HepG2 (cell line): Measurements from ENCODE around the gene IL1A. TPM values are rescaled to one million over a fixed set of nuclear protein-coding genes. Genes with fewer than 3 reads are reported as not detected.
A peak's percentile ranks its signal among the peaks of the same experiment; 100 is the strongest.

Source experiments
- AGO2 ChIP-seq: fragments of 200-400 bp; formaldehyde crosslinking; optimal IDR thresholded peaks from 2 replicates; pipeline ENCODE3; 2017; ENCODE audit warnings: mild to moderate bottlenecking, low read depth, low read length, moderate library complexity
- CC2D1A ChIP-seq: sonication (generic); formaldehyde crosslinking; IDR thresholded peaks from 2 replicates; pipeline ENCODE4 v1.8.1; 2023; ENCODE audit warnings: mild to moderate bottlenecking, missing genetic modification reagents
- ERF ChIP-seq: IDR thresholded peaks from 2 replicates; pipeline ENCODE4 v1.6.1; 2018; ENCODE audit warnings: missing biosample characterization, missing genetic modification reagents
- KDM2A ChIP-seq: sonication (generic); formaldehyde crosslinking; IDR thresholded peaks from 2 replicates; pipeline ENCODE4 v1.4.0; 2020; ENCODE audit warnings: low read depth, missing genetic modification reagents, borderline replicate concordance
- KDM3A ChIP-seq: IDR thresholded peaks from 2 replicates; pipeline ENCODE4 v1.6.1; 2018; ENCODE audit warnings: low read depth, missing compliant biosample characterization
- KMT2A ChIP-seq: sonication (generic); formaldehyde crosslinking; IDR thresholded peaks from 2 replicates; pipeline ENCODE4 v1.4.0; 2020; ENCODE audit warnings: missing genetic modification reagents
- MAF1 ChIP-seq: sonication (generic); formaldehyde crosslinking; IDR thresholded peaks from 2 replicates; pipeline ENCODE4 v1.5.0; 2020; ENCODE audit warnings: missing genetic modification reagents, borderline replicate concordance
- PAF1 ChIP-seq: IDR thresholded peaks from 2 replicates; pipeline ENCODE4 v1.6.1; 2016; ENCODE audit warnings: missing genetic modification reagents, missing compliant biosample characterization
- RCOR2 ChIP-seq: IDR thresholded peaks from 2 replicates; pipeline ENCODE4 v1.6.1; 2016; ENCODE audit warnings: missing biosample characterization, missing genetic modification reagents
- SALL2 ChIP-seq: sonication (generic); formaldehyde crosslinking; IDR thresholded peaks from 2 replicates; pipeline ENCODE4 v1.8.1; 2023; ENCODE audit warnings: mild to moderate bottlenecking, missing genetic modification reagents, inconsistent platforms
- SIN3A ChIP-seq: IDR thresholded peaks from 2 replicates; pipeline ENCODE4 v1.6.1; 2011; ENCODE audit warnings: low read depth, mild to moderate bottlenecking, control low read depth, low read length, borderline replicate concordance
- SOX6 ChIP-seq, 2 experiments: fragments of 450-650 bp in 1 of 2; sonication (generic) in 1 of 2; formaldehyde crosslinking in 1 of 2; IDR thresholded peaks; 2 replicates each; pipeline versions ENCODE4 v1.4.0 to v1.6.1; 2017 to 2020; ENCODE audit warnings: antibody characterized with exemption in 1 of 2, mild to moderate bottlenecking in 1 of 2, missing genetic modification reagents in 1 of 2
- ZBTB7B ChIP-seq: sonication (generic); formaldehyde crosslinking; IDR thresholded peaks from 2 replicates; pipeline ENCODE4 v1.4.0; 2020; ENCODE audit warnings: missing genetic modification reagents
- ZNF558 ChIP-seq: sonication (generic); formaldehyde crosslinking; IDR thresholded peaks from 2 replicates; pipeline ENCODE4 v1.9.0; 2022; ENCODE audit warnings: mild to moderate bottlenecking, missing genetic modification reagents, borderline replicate concordance
- ZNF768 ChIP-seq: sonication (generic); formaldehyde crosslinking; IDR thresholded peaks from 2 replicates; pipeline ENCODE4 v1.4.0; 2020; ENCODE audit warnings: missing genetic modification reagents
- polyA plus RNA-seq, 8 experiments: library from polyadenylated mRNA; depleted of rRNA in 3 of 8; stranded (reverse) in 7 of 8; unstranded in 1 of 8; fragments of >200 nt; fragmentation: Illumina TruSeq in 4 of 8; extraction: Trizol in 4 of 8; gene quantifications; 2 replicates each; pipeline versions ENCODE4 v1.2.1 to v1.2.3, GENCODE V29; 2011 to 2016; ENCODE audit warnings: low read depth in 4 of 8, missing spikeins in 1 of 8, mixed read lengths in 1 of 8; ENCODE audit not compliant: insufficient read depth in 1 of 8
- total RNA-seq, 5 experiments: library from RNA; depleted of rRNA; stranded (reverse); fragments of >200 nt; fragmentation: Illumina TruSeq; extraction: Trizol; gene quantifications; 2 replicates each; pipeline ENCODE4 v1.2.3, GENCODE V29; 2016; ENCODE audit warnings: low read depth in 1 of 5
- TF ChIP-seq, protein P1 (sequence below): sonication (generic); formaldehyde crosslinking; IDR thresholded peaks from 2 replicates; pipeline ENCODE4 v1.4.0; 2020; ENCODE audit warnings: mild to moderate bottlenecking, missing genetic modification reagents
- TF ChIP-seq, protein P2 (sequence below): sonication (generic); formaldehyde crosslinking; IDR thresholded peaks from 2 replicates; pipeline ENCODE4 v1.8.0; 2022; ENCODE audit warnings: mild to moderate bottlenecking, missing genetic modification reagents, borderline replicate concordance
- TF ChIP-seq, protein P3 (sequence below): sonication (generic); formaldehyde crosslinking; conservative IDR thresholded peaks from 2 replicates; pipeline ENCODE4 v1.4.0; 2020; ENCODE audit warnings: missing genetic modification reagents
- TF ChIP-seq, protein P4 (sequence below): sonication (generic); formaldehyde crosslinking; IDR thresholded peaks from 2 replicates; pipeline ENCODE4 v1.9.0; 2021; ENCODE audit warnings: missing genetic modification reagents, borderline replicate concordance

Gene IL1A
- total and polyA plus RNA-seq, 2 of the 13 experiments (the other 11 are each of a cell fraction or from before 2014, with no cell fraction given) = not detected

DNA sequence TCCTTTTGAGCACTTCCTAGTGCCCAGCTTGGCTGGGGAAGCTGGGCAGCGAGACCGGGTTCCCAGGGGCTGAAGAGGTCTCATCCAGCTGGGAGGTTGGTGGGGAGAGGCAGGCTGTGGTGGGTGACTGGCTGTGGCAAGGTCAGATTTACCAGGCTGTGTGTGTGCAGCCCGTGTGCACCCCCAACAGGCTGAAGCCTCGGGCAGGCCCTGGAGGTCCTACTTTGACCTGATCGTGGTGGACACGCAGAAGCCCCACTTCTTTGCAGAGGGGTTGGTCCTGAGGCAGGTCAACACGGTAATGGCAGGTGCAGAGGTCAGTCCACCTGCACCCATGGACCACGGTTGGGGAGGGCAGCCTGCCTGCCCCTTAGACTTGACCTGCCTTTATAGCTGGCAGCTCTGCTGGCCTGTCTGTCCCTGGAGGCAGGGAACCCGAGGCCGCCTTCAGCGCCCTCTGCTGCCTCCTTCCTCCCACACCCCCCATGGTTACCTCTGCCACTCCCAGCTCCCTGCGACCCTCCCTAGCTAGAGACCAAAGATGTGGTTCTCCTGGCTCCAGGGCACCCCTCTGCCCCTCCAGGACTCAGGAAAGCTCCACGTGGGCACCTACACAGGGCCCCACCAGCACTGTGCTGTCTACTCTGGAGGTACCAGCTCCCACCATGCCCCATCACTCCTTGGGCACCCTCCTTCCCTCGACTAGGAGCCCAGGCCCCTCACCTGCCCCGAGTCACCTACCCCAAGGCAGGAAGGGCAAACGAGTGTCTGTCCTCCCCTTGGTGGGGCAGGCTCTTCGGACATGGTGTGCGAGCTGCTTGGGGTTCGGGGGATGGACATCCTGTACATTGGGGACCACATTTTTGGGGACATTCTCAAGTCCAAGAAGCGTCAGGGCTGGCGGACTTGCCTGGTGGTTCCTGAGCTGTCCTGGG lies 59.4 kb downstream of the IL1A start (continued):
- TF ChIP-seq ERF (peak; percentile 75), SIN3A (no peak), SALL2 (CRISPR knock-in tag) (no peak), KDM3A (no peak), CC2D1A (no peak), KDM2A (CRISPR knock-in tag) (peak; percentile 48; the same call in 1 of the 2 replicates), ZNF558 (no peak), MAF1 (no peak), PAF1 (CRISPR knock-in tag) (no peak), ZBTB7B (0 out of 2 replicates have a peak, but pooled peaks have one; percentile 66), RCOR2 (CRISPR knock-in tag) (no peak), ZNF768 (no peak; the same call in 1 of the 2 replicates), SOX6 (IDR thresholded peaks at IDR 0.05) (no peak), SOX6 (CRISPR knock-in tag; IDR thresholded peaks at IDR 0.05) (peak; percentile 35; the same call in 1 of the 2 replicates), KMT2A (CRISPR knock-in tag) (no peak), AGO2 (no peak)
- TF ChIP-seq, protein P1, sequence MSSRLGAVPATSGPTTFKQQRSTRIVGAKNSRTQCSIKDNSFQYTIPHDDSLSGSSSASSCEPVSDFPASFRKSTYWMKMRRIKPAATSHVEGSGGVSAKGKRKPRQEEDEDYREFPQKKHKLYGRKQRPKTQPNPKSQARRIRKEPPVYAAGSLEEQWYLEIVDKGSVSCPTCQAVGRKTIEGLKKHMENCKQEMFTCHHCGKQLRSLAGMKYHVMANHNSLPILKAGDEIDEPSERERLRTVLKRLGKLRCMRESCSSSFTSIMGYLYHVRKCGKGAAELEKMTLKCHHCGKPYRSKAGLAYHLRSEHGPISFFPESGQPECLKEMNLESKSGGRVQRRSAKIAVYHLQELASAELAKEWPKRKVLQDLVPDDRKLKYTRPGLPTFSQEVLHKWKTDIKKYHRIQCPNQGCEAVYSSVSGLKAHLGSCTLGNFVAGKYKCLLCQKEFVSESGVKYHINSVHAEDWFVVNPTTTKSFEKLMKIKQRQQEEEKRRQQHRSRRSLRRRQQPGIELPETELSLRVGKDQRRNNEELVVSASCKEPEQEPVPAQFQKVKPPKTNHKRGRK = no peak
- TF ChIP-seq, protein P2, sequence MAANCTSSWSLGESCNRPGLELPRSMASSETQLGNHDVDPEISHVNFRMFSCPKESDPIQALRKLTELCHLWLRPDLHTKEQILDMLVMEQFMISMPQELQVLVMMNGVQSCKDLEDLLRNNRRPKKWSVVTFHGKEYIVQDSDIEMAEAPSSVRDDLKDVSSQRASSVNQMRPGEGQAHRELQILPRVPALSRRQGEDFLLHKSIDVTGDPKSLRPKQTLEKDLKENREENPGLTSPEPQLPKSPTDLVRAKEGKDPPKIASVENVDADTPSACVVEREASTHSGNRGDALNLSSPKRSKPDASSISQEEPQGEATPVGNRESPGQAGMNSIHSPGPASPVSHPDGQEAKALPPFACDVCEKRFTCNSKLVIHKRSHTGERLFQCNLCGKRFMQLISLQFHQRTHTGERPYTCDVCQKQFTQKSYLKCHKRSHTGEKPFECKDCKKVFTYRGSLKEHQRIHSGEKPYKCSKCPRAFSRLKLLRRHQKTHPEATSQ (CRISPR knock-in tag) = no peak
- TF ChIP-seq, protein P3, sequence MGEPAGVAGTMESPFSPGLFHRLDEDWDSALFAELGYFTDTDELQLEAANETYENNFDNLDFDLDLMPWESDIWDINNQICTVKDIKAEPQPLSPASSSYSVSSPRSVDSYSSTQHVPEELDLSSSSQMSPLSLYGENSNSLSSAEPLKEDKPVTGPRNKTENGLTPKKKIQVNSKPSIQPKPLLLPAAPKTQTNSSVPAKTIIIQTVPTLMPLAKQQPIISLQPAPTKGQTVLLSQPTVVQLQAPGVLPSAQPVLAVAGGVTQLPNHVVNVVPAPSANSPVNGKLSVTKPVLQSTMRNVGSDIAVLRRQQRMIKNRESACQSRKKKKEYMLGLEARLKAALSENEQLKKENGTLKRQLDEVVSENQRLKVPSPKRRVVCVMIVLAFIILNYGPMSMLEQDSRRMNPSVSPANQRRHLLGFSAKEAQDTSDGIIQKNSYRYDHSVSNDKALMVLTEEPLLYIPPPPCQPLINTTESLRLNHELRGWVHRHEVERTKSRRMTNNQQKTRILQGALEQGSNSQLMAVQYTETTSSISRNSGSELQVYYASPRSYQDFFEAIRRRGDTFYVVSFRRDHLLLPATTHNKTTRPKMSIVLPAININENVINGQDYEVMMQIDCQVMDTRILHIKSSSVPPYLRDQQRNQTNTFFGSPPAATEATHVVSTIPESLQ (CRISPR knock-in tag) = no peak
- TF ChIP-seq, protein P4, sequence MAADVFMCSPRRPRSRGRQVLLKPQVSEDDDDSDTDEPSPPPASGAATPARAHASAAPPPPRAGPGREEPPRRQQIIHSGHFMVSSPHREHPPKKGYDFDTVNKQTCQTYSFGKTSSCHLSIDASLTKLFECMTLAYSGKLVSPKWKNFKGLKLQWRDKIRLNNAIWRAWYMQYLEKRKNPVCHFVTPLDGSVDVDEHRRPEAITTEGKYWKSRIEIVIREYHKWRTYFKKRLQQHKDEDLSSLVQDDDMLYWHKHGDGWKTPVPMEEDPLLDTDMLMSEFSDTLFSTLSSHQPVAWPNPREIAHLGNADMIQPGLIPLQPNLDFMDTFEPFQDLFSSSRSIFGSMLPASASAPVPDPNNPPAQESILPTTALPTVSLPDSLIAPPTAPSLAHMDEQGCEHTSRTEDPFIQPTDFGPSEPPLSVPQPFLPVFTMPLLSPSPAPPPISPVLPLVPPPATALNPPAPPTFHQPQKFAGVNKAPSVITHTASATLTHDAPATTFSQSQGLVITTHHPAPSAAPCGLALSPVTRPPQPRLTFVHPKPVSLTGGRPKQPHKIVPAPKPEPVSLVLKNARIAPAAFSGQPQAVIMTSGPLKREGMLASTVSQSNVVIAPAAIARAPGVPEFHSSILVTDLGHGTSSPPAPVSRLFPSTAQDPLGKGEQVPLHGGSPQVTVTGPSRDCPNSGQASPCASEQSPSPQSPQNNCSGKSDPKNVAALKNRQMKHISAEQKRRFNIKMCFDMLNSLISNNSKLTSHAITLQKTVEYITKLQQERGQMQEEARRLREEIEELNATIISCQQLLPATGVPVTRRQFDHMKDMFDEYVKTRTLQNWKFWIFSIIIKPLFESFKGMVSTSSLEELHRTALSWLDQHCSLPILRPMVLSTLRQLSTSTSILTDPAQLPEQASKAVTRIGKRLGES (CRISPR knock-in tag) = no peak
